Lower leg skin (tissue), 3 donors: ENCODE data around the gene COMT.

ENCODE experiments used
- POLR2A ChIP-seq, 2 donors: fragments of 450-650 bp; IDR thresholded peaks; one replicate each; pipeline ENCODE4 v1.6.1; 2016 to 2017; ENCODE audit warnings: antibody characterized with exemption in 2 of 2, mild to moderate bottlenecking in 1 of 2, moderate library complexity in 1 of 2
- TF ChIP-seq, protein P1 (sequence below), 3 donors: fragments of 450-650 bp; IDR thresholded peaks; one replicate each; pipeline ENCODE4 v1.5.1; 2016; ENCODE audit warnings: antibody characterized with exemption in 3 of 3, mild to moderate bottlenecking in 3 of 3, moderate library complexity in 2 of 3

DNA sequence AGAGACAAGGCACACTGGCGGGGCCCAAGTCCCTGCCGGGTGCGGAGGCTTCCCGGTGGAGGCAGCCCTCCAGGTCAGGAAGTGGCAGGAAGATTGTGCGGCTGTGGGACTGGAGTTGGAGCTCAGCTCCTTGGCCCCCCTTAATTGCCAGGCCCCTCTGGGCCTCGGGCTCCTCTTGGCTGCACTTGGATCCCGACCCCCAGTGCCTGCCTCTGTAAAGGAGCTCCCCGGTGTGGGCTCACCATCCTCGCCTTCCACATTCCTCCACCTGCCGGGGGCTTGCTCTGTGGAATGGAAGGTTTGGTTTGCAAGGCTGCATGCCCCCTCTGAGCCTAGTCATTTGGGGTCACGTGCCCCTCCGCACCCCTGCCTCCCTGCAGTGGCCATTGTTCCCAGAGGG lies 38.1 kb upstream of the COMT start:
- TF ChIP-seq, protein P1, sequence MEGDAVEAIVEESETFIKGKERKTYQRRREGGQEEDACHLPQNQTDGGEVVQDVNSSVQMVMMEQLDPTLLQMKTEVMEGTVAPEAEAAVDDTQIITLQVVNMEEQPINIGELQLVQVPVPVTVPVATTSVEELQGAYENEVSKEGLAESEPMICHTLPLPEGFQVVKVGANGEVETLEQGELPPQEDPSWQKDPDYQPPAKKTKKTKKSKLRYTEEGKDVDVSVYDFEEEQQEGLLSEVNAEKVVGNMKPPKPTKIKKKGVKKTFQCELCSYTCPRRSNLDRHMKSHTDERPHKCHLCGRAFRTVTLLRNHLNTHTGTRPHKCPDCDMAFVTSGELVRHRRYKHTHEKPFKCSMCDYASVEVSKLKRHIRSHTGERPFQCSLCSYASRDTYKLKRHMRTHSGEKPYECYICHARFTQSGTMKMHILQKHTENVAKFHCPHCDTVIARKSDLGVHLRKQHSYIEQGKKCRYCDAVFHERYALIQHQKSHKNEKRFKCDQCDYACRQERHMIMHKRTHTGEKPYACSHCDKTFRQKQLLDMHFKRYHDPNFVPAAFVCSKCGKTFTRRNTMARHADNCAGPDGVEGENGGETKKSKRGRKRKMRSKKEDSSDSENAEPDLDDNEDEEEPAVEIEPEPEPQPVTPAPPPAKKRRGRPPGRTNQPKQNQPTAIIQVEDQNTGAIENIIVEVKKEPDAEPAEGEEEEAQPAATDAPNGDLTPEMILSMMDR (IDR thresholded peaks at IDR 0.05): no peak
- no peak for TF ChIP-seq POLR2A (IDR thresholded peaks at IDR 0.05)
